HepG2 (cell line): ENCODE measurements around the gene SHLD1.

ENCODE experiments used
- GATAD2A ChIP-seq: IDR thresholded peaks from 2 replicates; pipeline ENCODE4 v1.6.1; 2016
- TF ChIP-seq, protein P1 (sequence below): sonication (generic); formaldehyde crosslinking; IDR thresholded peaks from 2 replicates; pipeline ENCODE4 v1.5.0; 2020; ENCODE audit warnings: mild to moderate bottlenecking, missing genetic modification reagents

GRCh38 chr20:5705827-5706226 lies 44.4 kb upstream of the SHLD1 start:
- TF ChIP-seq, protein P1, sequence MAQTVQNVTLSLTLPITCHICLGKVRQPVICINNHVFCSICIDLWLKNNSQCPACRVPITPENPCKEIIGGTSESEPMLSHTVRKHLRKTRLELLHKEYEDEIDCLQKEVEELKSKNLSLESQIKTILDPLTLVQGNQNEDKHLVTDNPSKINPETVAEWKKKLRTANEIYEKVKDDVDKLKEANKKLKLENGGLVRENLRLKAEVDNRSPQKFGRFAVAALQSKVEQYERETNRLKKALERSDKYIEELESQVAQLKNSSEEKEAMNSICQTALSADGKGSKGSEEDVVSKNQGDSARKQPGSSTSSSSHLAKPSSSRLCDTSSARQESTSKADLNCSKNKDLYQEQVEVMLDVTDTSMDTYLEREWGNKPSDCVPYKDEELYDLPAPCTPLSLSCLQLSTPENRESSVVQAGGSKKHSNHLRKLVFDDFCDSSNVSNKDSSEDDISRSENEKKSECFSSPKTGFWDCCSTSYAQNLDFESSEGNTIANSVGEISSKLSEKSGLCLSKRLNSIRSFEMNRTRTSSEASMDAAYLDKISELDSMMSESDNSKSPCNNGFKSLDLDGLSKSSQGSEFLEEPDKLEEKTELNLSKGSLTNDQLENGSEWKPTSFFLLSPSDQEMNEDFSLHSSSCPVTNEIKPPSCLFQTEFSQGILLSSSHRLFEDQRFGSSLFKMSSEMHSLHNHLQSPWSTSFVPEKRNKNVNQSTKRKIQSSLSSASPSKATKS (CRISPR knock-in tag): no peak
- TF ChIP-seq GATAD2A (CRISPR knock-in tag): no peak
